ENCODE measurements around the gene PPIE.
A peak's percentile ranks its signal among the peaks of the same experiment; 100 is the strongest.
"Not testable (repeated sequence)": the region's sequence is repeated elsewhere in the genome, so short reads cannot be mapped to it uniquely, and the experiment has no call there.

PPIE gene

DNA sequence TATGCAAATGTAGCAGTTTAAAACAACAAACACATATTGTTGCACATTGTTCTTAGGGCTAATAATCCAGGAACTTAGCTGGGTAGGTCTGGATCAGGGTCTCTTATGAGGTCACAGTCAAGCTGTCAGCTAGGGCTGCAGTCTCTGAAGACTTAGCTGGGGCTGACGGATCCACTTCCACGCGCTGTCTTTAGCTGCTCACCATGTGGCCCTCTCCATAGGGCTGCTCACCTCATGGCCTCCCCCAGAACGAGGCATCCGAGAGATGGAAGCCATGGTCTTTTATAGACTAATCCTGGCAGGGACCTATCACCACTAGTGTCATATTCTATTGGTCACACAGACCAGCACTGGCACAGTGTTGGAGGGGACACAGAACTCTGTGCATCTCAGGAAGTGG, 41.1 kb downstream of the PPIE start:
- no peak for DNase-seq

DNA sequence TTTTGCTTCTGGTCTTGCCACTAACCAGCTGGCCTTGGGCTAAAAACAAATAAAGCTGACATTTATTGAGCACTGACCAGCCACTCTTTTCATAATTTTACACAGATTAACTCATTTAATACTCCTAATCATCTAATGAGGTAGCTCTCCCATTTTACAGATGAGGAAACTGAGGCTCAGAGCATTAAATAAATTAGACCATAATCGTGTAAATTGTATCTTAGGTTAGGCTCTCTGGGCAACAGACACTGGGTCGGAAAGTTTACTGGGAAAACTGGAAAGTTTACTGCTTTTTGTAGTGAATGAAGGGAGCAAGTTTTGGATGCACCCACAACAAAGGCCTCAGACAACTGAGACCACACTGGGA, 42.6 kb downstream of the PPIE start:
- DNase-seq, result no peak

DNA sequence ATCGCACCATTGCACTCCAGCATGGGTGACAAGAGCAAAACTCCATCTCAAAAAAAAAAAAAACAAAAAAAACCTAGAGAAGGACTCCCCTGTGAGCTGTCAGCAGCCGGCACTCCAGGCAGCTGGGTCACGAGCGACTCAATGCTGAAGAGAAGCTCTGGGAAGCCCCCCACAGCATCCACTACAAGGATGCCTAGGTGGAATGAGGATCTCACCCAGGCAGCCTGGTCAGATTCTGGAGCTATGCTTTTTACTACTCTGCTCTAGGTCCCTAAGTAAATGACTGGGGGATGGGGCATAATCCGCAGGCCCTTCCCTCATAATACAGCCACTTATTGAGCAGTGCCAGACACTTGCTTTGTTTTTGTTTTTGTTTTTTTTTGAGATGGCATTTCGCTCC, 43.4 kb downstream of the PPIE start:
- DNase-seq, result no peak

DNA sequence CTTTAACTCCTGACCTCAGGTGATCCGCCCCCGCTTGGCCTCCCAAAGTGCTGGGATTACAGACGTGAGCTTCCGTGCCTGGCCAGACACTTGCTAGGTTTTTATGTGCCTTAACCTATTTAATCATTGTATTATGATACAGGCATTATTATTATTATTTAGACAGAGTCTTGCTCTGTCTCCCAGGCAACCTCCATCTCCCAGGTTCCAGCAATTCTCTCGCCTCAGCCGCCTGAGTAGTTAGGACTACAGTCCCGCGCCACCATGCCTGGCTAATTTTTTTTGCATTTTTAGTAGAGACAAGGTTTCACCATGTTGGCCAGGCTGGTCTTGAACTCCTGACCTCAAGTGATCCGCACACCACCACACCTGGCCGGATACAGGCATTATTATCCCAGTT, 44.0 kb downstream of the PPIE start:
- not testable (repeated sequence) for DNase-seq

DNA sequence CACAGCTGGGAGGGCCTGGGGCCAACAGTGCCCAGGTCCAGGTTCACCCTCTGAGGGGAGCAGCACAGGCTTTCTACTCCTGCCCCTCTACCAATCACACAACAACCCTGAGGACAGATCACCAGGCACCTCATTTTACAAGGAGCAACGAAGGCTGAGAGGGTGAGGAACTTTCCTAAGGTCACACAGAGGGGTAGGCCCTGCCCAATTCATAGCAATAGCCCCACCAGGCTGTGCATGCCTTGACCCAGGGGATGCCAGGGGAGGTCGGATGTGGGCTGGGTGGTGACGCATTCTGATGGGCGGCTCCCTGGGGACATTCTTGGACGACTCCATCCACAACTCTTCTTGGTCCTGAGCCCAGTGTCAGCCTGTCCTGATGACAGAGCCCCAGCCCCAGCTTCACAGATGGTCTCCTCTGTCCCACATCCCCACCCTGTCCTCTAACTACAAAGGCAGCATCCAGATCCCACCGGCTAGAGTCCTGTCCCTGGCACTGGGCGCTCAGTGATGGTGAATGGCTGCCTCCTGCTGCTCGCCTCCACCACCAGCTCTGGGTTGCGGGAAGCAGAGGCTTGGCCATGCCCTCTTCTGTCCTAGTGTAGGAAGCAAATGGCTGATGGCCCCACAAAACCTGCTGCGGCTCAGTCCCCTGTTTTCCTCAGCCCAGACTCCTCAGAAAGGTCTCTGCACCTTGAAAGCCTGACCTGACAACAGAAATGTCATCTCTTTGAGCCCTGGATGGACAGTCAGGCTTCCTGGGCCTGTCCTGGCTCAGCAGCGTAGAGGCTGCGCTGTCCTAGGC, 47.8 kb downstream of the PPIE start:
- not testable (repeated sequence) for DNase-seq

DNA sequence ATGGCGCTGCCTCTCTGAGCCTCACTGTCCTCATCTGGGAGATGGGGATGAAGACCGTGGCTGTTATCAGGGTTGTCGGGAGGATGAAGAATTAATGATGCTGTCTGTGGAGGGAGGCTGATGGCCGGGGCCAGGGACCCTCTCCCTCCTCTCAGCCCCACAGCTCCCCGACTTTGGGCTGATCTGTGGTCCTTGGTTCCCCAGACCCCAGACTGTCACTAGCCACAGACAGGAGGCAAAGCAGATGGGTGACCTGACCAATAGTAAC, 48.4 kb downstream of the PPIE start:
- DNase-seq, result not testable (repeated sequence)

DNA sequence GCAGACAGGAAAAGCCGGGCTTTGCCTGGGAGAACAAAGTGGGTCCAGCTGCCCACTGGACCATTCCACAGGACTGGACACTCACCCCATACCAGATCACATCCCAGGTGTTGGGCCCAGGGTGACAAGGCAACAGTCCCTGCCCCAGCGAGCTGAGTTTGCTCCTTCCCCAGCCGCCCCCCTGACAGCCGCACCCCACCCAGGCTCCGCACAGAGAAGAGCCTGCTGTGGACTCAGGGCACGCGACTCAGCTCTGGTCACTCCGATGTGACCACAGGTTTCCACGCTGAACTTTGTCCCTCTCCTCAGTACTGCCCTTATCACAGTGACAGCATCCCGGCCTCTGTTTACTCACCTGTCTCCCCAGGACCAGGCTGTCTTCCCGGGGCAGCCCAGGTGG, 48.8 kb downstream of the PPIE start:
- DNase-seq, result no peak

DNA sequence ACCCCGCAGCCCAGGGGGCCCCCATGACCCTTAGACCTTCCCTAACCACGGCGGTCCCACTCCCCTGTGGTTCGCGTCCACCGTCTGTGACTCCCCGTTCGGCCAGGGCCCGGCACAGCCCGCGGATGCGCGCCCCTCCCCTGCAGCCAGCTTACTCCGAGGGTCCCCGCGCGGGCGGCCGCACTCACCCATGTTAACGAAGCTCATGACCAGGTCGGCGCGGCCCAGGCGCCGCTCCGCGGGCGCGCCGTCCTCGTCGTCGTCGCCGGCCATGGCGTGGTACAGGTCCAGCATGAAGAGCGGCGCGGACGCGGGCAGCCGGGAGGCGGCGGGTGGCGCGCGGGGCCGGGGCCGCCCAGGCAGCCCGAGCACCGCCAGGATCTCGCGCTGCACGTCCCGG, 49.3 kb downstream of the PPIE start:
- DNase-seq, result not testable (repeated sequence)

DNA sequence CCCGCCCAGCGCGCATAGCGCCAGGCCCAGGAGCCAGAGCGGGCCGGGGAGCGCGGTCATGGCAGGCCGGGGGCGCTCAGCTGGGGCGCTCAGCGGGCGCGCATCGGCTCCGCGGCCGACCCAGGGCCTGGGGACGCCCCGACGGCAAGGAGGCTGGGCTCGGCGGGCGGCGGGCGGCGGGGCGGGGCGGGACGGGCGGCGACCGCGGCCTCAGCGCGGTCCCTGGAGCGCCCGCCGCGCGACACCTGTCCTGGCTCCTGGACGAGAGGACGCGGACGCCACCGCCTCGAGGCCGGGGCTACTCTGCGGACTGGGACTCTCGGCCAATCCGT, 49.7 kb downstream of the PPIE start:
- DNase-seq, result no peak

DNA sequence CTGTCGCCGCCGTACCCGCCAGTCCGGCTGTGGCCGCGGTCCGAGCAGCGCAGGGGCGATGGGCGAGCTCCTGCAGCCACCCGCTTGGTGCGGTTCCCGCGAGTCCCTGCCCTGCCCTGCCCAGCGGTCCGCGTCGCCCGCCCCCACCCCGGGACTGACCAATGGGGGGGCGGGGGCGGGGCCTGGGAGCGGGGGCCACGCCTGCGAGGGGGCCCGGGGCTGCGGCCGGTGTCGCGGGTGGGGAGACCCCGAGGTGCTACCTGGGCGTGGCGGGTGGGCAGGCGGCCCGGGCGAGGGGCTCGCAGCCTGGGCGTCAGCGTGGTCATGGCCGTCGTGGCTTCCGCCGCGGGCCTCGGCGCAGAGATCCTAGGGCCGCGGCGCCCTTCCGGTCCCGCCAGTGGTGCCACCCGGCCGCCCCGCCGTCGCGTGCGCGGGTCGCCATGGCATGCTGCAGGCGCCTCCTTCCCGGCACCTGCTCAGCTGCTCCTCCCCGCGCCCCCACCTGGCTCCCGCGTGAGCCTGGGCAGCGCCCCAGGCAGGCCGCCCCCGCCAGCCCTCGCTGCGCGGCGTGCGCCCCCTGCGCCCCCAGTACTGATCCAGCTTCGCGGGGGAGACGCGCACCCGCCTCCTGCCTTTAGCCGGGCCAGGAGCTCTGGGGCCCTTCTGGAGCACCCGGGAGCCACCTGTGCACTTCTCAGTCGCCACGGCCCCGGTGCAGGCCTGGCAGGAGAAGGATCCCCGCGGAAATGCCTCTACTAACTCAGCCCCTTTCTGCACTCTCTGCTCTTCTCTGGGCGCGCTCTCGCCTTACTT, 50.3 kb downstream of the PPIE start, which contains the start of gene BMP8B:
TSS of gene BMP8B (minus strand) at position 108 of the 813 bp plus-strand sequence. CDS start 380 bp downstream, outside the sequence.
- DNase-seq, result peak; percentile 11 to 52

DNA sequence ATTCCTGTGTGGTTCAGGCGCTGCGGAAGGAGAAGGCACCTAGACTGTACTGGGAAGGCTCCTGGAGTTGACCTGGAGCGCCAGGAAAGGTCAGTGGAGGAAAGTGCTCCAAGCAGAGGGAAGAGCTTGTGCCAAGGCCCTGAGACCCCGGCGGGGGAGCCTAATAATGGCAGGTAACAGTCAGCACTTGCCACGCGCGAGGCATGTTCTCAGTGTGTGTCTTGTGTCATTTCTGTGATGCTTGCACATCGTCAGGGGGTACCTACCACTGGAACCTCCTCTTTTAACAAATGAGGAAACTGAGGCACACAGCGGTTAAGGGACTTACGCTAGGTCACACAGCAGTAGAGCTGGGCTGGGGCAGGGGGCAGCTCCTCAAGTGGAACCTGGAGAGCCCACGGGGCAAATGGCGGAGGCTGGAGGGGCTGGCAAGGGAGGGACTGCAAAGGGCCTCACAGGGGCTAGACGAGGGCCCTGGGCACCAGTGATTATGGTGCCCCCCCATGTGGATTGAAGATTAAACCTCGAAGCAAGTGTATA, 51.0 kb downstream of the PPIE start:
- no peak for DNase-seq

DNA sequence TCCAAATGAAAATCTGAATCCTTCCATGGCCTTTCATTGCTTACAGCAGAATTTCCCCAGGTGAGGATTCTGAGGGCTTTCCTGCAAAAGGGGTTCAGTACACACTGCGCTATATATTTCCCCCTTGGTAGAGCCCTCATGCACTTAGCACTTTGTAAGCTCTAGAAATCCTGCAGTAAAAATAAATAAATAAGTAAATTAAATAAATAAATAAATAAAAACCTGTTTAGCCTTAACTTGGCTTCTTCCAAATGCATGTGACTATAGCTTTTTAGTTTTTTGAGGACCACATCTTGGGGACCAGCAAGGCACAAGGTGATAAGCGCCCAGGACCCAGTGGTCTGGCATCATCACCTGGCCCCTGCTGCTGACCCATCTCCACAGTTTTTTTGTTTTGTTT, 53.2 kb downstream of the PPIE start:
- no peak for DNase-seq

DNA sequence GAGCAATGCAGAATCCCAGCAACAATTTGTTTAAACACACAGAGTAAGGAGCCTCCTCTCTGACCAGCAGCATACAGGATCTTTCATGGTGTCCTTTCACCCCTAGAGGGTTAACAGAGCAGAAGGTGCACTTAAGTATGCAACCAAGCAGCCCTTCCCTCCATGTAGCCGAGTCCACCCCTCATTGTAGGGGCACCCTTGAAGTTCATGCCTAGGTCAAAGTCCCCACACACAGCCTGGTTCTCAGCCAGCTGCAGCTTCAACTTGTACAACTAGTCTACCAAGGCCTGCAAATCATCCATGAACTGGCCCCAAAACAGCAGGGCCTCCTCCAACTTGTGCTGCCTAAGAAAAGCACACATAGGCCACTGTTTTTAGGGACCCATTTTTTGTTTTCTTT, 57.0 kb downstream of the PPIE start:
- no peak for DNase-seq

DNA sequence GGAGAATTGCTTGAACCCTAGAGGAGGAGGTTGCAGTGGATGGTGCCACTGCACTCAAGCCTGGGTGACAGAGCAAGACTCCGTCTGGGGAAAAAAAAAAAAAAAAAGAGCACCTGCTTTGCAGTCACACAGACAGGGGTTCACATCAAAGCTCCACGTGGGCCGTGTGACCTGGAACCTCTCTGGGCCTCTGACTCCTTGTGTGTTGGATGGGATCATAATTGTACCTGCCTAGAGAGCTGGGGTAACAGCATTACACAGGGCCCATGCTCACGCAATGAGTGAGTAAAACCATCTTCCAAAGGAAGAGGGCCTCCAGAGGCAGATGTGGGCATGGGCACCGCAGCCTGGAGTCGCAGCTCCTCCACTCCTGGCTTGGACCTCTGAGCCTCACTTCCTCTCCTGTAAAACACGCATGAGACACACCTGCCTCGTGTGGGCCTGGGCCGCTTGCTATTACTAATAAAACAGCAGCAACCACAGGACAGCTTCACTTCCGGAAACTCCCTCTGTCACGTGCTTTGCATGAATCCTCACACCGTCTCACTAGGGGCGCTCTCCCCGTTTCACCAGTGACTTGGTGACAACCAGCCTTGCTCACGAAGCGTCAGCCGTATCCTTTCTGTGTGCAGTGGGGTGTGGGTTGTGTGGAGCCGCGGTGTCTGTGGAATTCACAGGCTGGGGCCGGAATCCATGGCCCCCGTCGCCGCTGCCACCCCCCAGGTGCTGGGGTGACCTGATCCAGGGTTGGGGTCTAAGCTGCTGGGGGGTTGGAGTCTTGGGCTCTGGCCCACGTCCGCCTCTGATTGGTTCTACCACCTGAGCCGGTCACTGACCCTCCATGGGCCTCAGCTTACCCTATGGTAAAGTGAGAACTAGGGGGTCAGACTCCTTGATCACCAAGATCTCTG, 60.4 kb downstream of the PPIE start:
- not testable (repeated sequence) for DNase-seq

DNA sequence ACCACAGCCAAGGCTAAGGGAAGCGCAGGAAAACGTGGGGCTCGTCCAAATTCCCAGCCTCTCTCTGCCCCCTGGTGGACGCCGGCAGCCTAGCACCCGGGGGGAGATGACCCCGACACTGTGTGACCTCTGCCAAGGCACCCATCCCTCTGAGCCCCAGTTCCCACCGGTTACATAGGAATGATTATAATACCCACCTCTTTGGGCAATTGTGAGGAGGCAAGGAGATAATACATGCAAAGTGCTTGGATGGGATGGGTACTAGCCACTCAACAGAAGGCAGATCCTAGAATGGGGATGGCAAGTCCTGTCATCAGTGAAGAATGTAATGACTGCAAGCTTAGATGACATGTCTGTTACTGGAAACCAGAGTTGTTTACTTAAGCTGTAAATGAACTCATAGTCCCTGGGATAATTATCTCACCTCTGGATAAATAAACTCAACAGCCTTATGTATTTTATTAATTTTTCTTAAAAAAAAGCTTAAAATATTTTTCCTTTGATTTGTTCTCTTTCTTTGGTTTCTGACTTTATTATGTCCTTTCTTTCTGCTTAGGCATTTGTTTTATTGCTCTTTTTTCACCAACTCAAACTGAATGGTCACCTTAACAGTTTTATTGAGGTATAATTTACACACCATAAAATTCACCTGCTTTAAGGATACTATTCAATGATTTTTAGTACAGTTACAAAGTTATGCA, 61.2 kb downstream of the PPIE start:
- peak in 1 of 2 experiments; percentile 37 for DNase-seq

DNA sequence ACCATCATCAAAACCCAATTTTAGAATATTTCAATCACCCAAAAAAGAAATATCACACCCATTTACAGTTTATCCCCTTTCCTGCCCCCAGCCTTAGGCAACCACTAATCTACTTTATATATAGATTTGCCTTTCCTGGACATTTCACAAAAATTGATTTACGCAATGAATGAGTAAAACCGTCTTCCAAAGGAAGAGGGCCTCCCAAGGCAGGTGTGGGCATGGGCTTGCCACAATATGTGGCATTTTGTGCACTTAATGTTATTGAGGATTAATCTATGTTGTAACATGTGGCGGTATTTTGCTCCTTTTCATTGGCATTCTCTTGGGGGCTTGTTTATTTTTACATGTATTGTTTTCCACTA, 61.8 kb downstream of the PPIE start:
- no peak for DNase-seq

DNA sequence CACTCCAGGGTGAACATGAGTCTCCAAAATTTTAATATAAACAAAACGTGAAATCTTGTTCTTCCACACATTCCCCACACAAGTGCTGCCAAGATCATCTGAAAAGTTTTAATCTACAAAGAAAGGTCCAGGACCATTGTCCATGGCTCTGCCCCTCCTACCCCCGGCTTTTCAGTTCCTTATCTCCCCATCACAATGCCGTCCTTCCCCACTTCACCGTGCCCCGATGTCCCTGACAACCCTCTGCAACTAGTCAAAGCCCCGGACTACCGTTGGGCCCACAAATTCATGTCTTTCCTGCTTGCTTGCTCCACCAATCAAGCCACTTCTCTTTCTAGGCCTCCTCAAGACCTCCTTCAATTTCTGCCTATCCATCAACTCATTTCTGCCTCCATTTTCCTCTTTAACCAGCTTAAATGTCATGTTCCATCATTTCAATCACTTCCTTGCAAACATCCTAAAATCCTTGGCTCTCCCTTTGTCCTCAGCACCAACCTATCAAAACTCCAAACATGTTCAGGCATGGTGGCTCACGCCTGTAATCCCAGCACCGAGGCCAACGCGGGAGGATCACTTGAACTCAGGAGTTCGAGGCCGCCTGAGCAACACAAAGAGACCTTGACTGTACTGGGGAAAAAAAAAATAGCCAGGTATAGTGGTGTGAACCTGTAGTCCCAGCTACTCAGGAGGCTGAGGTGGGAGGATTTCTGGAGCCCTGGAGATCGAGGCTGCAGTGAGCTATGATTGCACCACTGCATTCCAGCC, 64.0 kb downstream of the PPIE start:
- no peak for DNase-seq

DNA sequence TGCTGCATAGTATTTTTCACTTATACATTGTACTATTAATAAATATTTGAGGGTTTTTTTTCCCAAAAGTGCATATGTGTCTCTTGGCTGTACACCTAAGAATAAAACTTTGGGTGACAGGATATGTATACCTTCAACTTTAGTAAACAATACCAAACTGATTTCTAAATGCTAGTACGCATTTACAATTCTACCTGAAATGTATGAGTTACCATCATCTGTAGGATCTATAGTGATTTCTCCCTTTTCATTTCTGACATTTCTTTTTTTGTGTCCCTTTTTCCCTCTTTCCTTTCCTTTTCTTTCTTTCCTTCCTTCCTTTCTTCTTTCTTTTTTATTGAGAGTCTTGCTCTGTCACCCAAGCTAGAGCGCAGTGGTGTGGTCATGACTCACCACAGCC, 66.7 kb downstream of the PPIE start:
- DNase-seq, result no peak

DNA sequence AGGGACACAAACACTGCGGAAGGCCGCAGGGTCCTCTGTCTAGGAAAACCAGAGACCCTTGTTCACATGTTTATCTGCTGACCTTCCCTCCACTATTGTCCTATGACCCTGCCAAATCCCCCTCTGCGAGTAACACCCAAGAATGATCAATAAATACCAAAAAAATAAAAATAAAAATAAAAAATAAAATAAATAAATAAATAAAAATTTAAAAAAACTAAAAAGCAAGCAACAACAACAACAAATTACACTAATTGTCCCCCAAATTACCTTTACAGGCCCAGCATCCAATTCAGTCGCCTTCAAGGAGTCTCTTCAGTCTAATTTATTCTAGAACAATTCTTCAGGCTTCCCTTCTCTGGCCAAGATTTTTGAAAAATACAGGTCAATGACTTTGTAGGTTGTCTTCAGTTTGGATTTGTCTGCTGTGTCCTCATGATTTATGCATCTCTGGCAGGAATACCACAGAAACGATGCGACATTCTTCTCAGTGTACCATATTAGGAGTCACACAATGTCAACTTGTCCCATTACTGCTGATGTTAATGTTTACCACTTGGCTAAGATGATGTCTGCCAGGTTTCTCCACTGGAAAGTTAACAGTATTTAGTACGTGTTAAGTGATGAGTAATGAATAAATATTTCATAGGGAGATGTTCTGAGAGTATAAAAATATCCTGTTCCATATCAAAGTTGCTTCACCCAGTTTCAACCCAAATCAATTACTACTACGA, 70.3 kb downstream of the PPIE start:
- no peak for DNase-seq

DNA sequence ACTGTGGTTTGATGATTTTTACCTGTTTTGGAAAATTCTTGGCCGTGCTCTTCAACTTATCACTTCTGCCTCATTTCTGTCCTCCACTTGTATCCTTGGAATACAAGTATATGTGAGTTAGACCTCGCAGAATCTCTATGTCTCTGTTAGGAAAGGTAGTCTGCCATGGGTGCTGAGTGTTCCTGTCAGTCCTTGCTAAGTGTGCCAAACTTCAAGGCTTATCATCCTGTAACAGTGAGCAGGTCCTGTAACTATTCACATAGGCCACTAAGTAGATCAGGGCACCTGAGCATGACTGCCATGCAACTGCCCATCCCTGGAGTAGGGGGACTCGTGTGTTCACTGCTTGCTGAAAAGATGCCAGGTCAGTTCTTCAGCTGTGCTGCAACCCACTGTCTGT, 74.2 kb downstream of the PPIE start:
- no peak for DNase-seq

Data from NCI-H187 (cell line).